IMR-90 (cell line): Measurements from ENCODE around the gene TBPL2. TPM values are rescaled to one million over a fixed set of nuclear protein-coding genes. Genes with fewer than 3 reads are reported as not detected.

Experiments used
- ATAC-seq: fragments of 200-7000 bp; cut with Tn5 transposase; 2 replicates; pipeline ENCODE4 v1.9.1; 2020; ENCODE audit warnings: low read depth, mild to moderate bottlenecking, moderate library complexity
- BruUV-seq: library from RNA; stranded (reverse); fragments of 400-500 nt; replicated peaks from 2 replicates; lab custom pipeline; 2021; lab: Mats Ljungman, UMichigan
- CTCF ChIA-PET: fragments of 300-600 bp; formaldehyde crosslinking; extraction: SDS; loops from one replicate; lab custom pipeline; 2021; ENCODE audit warnings: antibody characterized with exemption; lab: Yijun Ruan, JAX
- POLR2A ChIA-PET: fragments of 300-600 bp; sonication (Branson Sonifier 250); formaldehyde crosslinking; loops from one replicate; lab custom pipeline; 2022; ENCODE audit warnings: antibody characterized with exemption; ENCODE audit not compliant: unreplicated experiment; lab: Charles Lee
- DNase-seq: peaks from one replicate; pipeline ENCODE4 v3.0.0; 2013
- H2AFZ ChIP-seq: replicated peaks from 2 replicates; pipeline ENCODE3; 2013; ENCODE audit warnings: low read length, mild to moderate bottlenecking; ENCODE audit not compliant: poor library complexity
- H2AK5ac ChIP-seq: 2 replicates; pipeline ENCODE4 v1.6.1; 2013; ENCODE audit warnings: low read depth, low read length, inconsistent platforms
- H2AK9ac ChIP-seq: replicated peaks from 2 replicates; pipeline ENCODE3; 2013; ENCODE audit warnings: mild to moderate bottlenecking, low read depth, low read length, moderate library complexity; ENCODE audit not compliant: poor library complexity
- H2BK120ac ChIP-seq: 2 replicates; pipeline ENCODE4 v1.6.1; 2013; ENCODE audit warnings: low read depth, low read length, inconsistent platforms
- H2BK15ac ChIP-seq: 3 replicates; pipeline ENCODE4 v1.6.1; 2013; ENCODE audit warnings: low read depth, low read length, inconsistent platforms
- H2BK20ac ChIP-seq: 2 replicates; pipeline ENCODE4 v1.6.1; 2013; ENCODE audit warnings: low read depth, mild to moderate bottlenecking, inconsistent platforms, low read length, moderate library complexity
- H2BK5ac ChIP-seq: 2 replicates; pipeline ENCODE4 v1.6.1; 2013; ENCODE audit warnings: mild to moderate bottlenecking, low read depth, low read length, inconsistent platforms; ENCODE audit not compliant: poor library complexity, severe bottlenecking
- H3K14ac ChIP-seq: replicated peaks from 2 replicates; pipeline ENCODE4 v1.6.1; 2013; ENCODE audit warnings: low read depth, low read length, inconsistent platforms
- H3K18ac ChIP-seq: 2 replicates; pipeline ENCODE4 v1.6.1; 2013; ENCODE audit warnings: low read depth, low read length, control low read depth
- H3K23ac ChIP-seq: 2 replicates; pipeline ENCODE4 v1.6.1; 2013; ENCODE audit warnings: low read depth, low read length, inconsistent platforms
- H3K27ac ChIP-seq: 2 replicates; pipeline ENCODE4 v1.5.1; 2013; ENCODE audit warnings: mild to moderate bottlenecking, control low read depth, low read length; ENCODE audit not compliant: insufficient read depth
- H3K27me3 ChIP-seq: 2 replicates; pipeline ENCODE4 v1.6.1; 2013; ENCODE audit warnings: low read length; ENCODE audit not compliant: control insufficient read depth, insufficient read depth
- H3K36me3 ChIP-seq: 2 replicates; pipeline ENCODE4 v1.6.1; 2013; ENCODE audit warnings: low read length, mixed read lengths; ENCODE audit not compliant: control insufficient read depth, insufficient read depth
- H3K4ac ChIP-seq: 2 replicates; pipeline ENCODE4 v1.6.1; 2013; ENCODE audit warnings: low read depth, low read length, inconsistent platforms
- H3K4me1 ChIP-seq: 2 replicates; pipeline ENCODE4 v1.6.1; 2013; ENCODE audit warnings: low read length, mixed read lengths; ENCODE audit not compliant: control insufficient read depth, insufficient read depth
- H3K4me2 ChIP-seq: 2 replicates; pipeline ENCODE4 v1.6.1; 2013; ENCODE audit warnings: low read depth, mild to moderate bottlenecking, control low read depth, low read length, moderate library complexity
- H3K4me3 ChIP-seq: 2 replicates; pipeline ENCODE4 v1.5.1; 2013; ENCODE audit warnings: low read depth, mild to moderate bottlenecking, control low read depth, low read length, moderate library complexity; ENCODE audit not compliant: insufficient read depth
- H3K56ac ChIP-seq: 2 replicates; pipeline ENCODE4 v1.6.1; 2013; ENCODE audit warnings: low read length, inconsistent platforms; ENCODE audit not compliant: insufficient read depth; ENCODE audit errors: extremely low read depth
- H3K79me1 ChIP-seq, 2 experiments: 2 replicates each; pipeline ENCODE4 v1.6.1; 2013; ENCODE audit warnings: low read length in 2 of 2, inconsistent platforms in 1 of 2, low read depth in 1 of 2
- H3K9ac ChIP-seq: 2 replicates; pipeline ENCODE4 v1.6.1; 2013; ENCODE audit warnings: low read depth, low read length, control low read depth
- H3K9me1 ChIP-seq: 2 replicates; pipeline ENCODE4 v1.6.1; 2013; ENCODE audit warnings: low read length, inconsistent platforms; ENCODE audit not compliant: insufficient read depth
- H3K9me3 ChIP-seq: 2 replicates; pipeline ENCODE4 v1.6.1; 2013; ENCODE audit warnings: low read length; ENCODE audit not compliant: control insufficient read depth, insufficient read depth
- H4K20me1 ChIP-seq: 2 replicates; pipeline ENCODE4 v1.6.1; 2013; ENCODE audit warnings: low read length, inconsistent platforms; ENCODE audit not compliant: insufficient read depth
- H4K5ac ChIP-seq: 2 replicates; pipeline ENCODE4 v1.6.1; 2013; ENCODE audit warnings: mild to moderate bottlenecking, low read depth, low read length, control low read depth
- H4K8ac ChIP-seq, 2 experiments: 2 replicates each; pipeline ENCODE4 v1.6.1; 2013; ENCODE audit warnings: low read depth in 2 of 2, low read length in 2 of 2, control low read depth in 1 of 2, inconsistent platforms in 1 of 2
- H4K91ac ChIP-seq: 2 replicates; pipeline ENCODE4 v1.6.1; 2013; ENCODE audit warnings: low read depth, low read length, inconsistent platforms; ENCODE audit not compliant: insufficient read depth
- CHD1 ChIP-seq: IDR thresholded peaks from 2 replicates; pipeline ENCODE4 v1.6.1; 2012; ENCODE audit warnings: low read depth, low read length, improper control_type of control experiment
- CTCF ChIP-seq: conservative IDR thresholded peaks from 2 replicates; pipeline ENCODE4 v1.5.1; 2012; ENCODE audit warnings: mild to moderate bottlenecking, low read depth, low read length, improper control_type of control experiment
- FOS ChIP-seq: fragments of 150-350 bp; IDR thresholded peaks from 2 replicates; pipeline ENCODE4 v1.6.1; 2016; ENCODE audit warnings: low read depth, low read length
- NFE2L2 ChIP-seq: fragments of 150-350 bp; IDR thresholded peaks from 2 replicates; pipeline ENCODE4 v1.6.1; 2016; ENCODE audit warnings: low read depth, mild to moderate bottlenecking, low read length
- SMC3 ChIP-seq: fragments of 150-350 bp; IDR thresholded peaks from 2 replicates; pipeline ENCODE4 v1.6.1; 2016; ENCODE audit warnings: low read depth, mild to moderate bottlenecking, antibody characterized with exemption, low read length, moderate library complexity
- WGBS, 2 experiments: methylation state at CpG; one replicate each; pipeline versions ENCODE4 v1.1.5 to v1.1.7; 2013; ENCODE audit warnings: missing lambda C conversion rate in 2 of 2; ENCODE audit not compliant: insufficient read length in 1 of 2; ENCODE audit errors: extremely low coverage in 2 of 2; 5-methylcytosine and 5-hydroxymethylcytosine counted together
- dilution Hi-C: fragments of 300-500 bp; cut with HindIII; formaldehyde crosslinking; loops from one replicate; pipeline ENCODE4 v1.14.3; 2018; ENCODE audit warnings: low sequenced_read_pairs; ENCODE audit not compliant: unreplicated experiment
- in situ Hi-C: fragments of 300-500 bp; cut with MboI; formaldehyde crosslinking; loops from 3 replicates; pipeline ENCODE4 v1.14.3; 2019; ENCODE audit warnings: low sequenced_read_pairs, inconsistent platforms, mixed read lengths
- intact Hi-C: fragments of 100-400 bp; cut with micrococcal nuclease; formaldehyde crosslinking; loops from 2 replicates; pipeline ENCODE4 v1.10.0; 2022
- polyA plus RNA-seq, 3 experiments: library from polyadenylated mRNA; depleted of rRNA; stranded (reverse); fragments of >200 nt; gene quantifications; 2 replicates each; pipeline ENCODE4 v1.2.3, GENCODE V29; 2012; ENCODE audit warnings: low replicate concordance in 1 of 3
- total RNA-seq: library from RNA; depleted of rRNA; stranded (reverse); fragments of >200 nt; gene quantifications from 2 replicates; pipeline ENCODE4 v1.2.3, GENCODE V29; 2012

The TBPL2 gene
- total and polyA plus RNA-seq, 2 of the 4 experiments (the other 2 are of a cell fraction) = not detected

DNA sequence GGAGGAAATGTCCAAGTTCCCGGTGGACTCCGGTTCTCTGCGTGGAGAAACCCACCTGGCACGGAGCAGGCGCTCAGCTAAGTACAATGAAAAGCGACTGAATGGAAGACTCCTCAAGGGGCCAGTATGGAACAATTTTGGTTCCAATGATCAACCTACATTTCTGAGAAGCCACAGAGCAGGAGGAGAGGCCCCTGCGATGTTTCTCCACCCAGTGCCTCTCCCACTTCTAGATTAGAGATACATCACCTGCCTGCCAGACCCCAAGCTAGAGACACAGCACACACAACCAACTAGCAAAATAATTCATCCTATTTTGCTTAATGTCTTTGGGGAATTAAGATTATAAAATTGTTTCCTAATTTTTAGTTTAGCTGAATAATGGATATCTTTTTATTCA, 67.6 kb downstream of the TBPL2 start:
- Histone ChIP-seq H2BK15ac (no peak overlapping the region), H2BK120ac (no peak overlapping the region), H3K9me3 (no peaks in the 10 kb centered on the region), H4K20me1 (no peaks in the 10 kb centered on the region), H3K4me1 (peaks cover 3% of the 10 kb centered on the region; the same call in 1 of the 2 replicates), H3K4me3 (no peak overlapping the region), H3K27me3 (no peaks in the 10 kb centered on the region), H2BK5ac (no peak overlapping the region), H4K91ac (no peak overlapping the region; the same call in 1 of the 2 replicates), H2AK5ac (no peak overlapping the region), H4K5ac (no peak overlapping the region), H2AK9ac (no peak overlapping the region), H4K8ac (no peak overlapping the region), H3K4ac (no peak overlapping the region), H3K4me2 (no peak overlapping the region), H3K23ac (no peak overlapping the region), H3K14ac (no peak overlapping the region), H3K27ac (no peak overlapping the region), H3K79me1 (peaks cover 3 to 4% of the 10 kb centered on the region in 2 experiments; a peak in 1 of 4 replicates), H3K9ac (no peak overlapping the region), H3K9me1 (no peaks in the 10 kb centered on the region), H2AFZ (no peak overlapping the region), H3K18ac (no peak overlapping the region), H3K56ac (no peak overlapping the region), H3K36me3 (peaks cover 20% of the 10 kb centered on the region), H2BK20ac (no peak overlapping the region)
- BruUV-seq = no TSS peak
- intact Hi-C loops (no loop called here), dilution Hi-C loops (no loop called here), in situ Hi-C loops (no loop called here)
- WGBS, 2 experiments = 100% methylated on average over 6 of the region's 7 CpGs; no CpG with 5 or more reads in 1 of the 2 experiments
- POLR2A ChIA-PET = interaction anchor here (0.7 kb wide), 1 partner anchor 52 kb away, joined by 3 read pairs; no protein-coding TSS in a partner anchor
- DNase-seq = no peak
- CTCF ChIA-PET = no interaction called here
- ATAC-seq = no peak
- no peak for TF ChIP-seq NFE2L2
- no peak for TF ChIP-seq CTCF
- TF ChIP-seq CHD1 = no peak
- no peak for TF ChIP-seq SMC3
- no peak for TF ChIP-seq FOS
